Adrenal gland (tissue), 12 donors: ENCODE results near the gene HTR3C. TPM values are rescaled to one million over a fixed set of nuclear protein-coding genes. Genes with fewer than 3 reads are reported as not detected.
"Not testable (repeated sequence)": the region's sequence is repeated elsewhere in the genome, so short reads cannot be mapped to it uniquely, and the experiment has no call there.

Experiments
- DNase-seq, 7 donors: peaks; one replicate each; pipeline ENCODE4 v3.0.0-alpha.2; 2019 to 2020
- H3K27ac ChIP-seq, 5 donors: fragments of 200-600 bp; sonication (generic) in 4 of 5; 1 replicate in 3 of 5; 2 replicates in 2 of 5; pipeline versions ENCODE4 v1.5.1 to v1.8.0; 2016 to 2020; ENCODE audit warnings: mild to moderate bottlenecking in 1 of 5
- H3K27me3 ChIP-seq: fragments of 200-600 bp; 2 replicates; pipeline ENCODE4 v1.8.0; 2021
- H3K36me3 ChIP-seq, 2 donors: fragments of 200-600 bp; replicated peaks in 1 of 2; 1 replicate in 1 of 2; 2 replicates in 1 of 2; pipeline versions ENCODE4 v1.5.1 to v1.8.0; 2018 to 2022
- H3K4me1 ChIP-seq, 2 donors: fragments of 200-600 bp; replicated peaks in 1 of 2; 1 replicate in 1 of 2; 2 replicates in 1 of 2; pipeline versions ENCODE4 v1.5.1 to v1.8.0; 2018 to 2021
- H3K4me3 ChIP-seq, 4 donors: fragments of 200-600 bp; sonication (generic) in 3 of 4; one replicate each; pipeline ENCODE4 v1.5.1; 2016 to 2018
- H3K9me3 ChIP-seq, 3 donors: fragments of 200-600 bp; sonication (generic) in 1 of 3; replicated peaks in 1 of 3; 1 replicate in 2 of 3; 2 replicates in 1 of 3; pipeline versions ENCODE4 v1.5.1 to v1.8.0; 2016 to 2021
- POLR2A ChIP-seq, 2 donors: fragments of 450-650 bp; IDR thresholded peaks; one replicate each; pipeline ENCODE4 v1.6.1; 2017; ENCODE audit warnings: antibody characterized with exemption in 2 of 2, mild to moderate bottlenecking in 2 of 2, moderate library complexity in 1 of 2
- WGBS, 4 donors: extraction: QIAGEN DNeasy Blood & Tissue Kit in 2 of 4; methylation state at CpG; one replicate each; pipeline versions ENCODE4 v1.1.5 to v1.1.7; 2013 to 2017; 5-methylcytosine and 5-hydroxymethylcytosine counted together
- intact Hi-C, 2 donors: fragments of 100-400 bp; cut with DNase I; formaldehyde crosslinking; loops; one replicate each; pipeline versions ENCODE4 v1.14.1 to v1.15.0; 2022 to 2023
- polyA plus RNA-seq, 3 donors: library from polyadenylated mRNA; stranded (reverse); fragments of 200-250 nt in 2 of 3; fragments of 350-450 nt in 1 of 3; fragmentation: Illumina TruSeq in 1 of 3; extraction: RNeasy Lipid Tissue Mini Kit (QIAGEN cat#74804) in 1 of 3; gene quantifications; one replicate each; pipeline ENCODE4 v1.2.3, GENCODE V29; 2013 to 2014
- total RNA-seq, 9 donors: library from RNA; depleted of rRNA in 4 of 9; stranded (reverse); fragments of >200 nt in 4 of 9; fragments of 120-200 nt in 1 of 9; fragmentation: NEBNext Ultra II Directional in 1 of 9; extraction: Animal tissue kit (Norgen Biotek cat#: 25700) in 1 of 9; gene quantifications; one replicate each; pipeline versions ENCODE4 v1.1.0 to v1.2.4, GENCODE V29; 2013 to 2023
- TF ChIP-seq, protein P1 (sequence below), 6 experiments: fragments of 450-650 bp in 4 of 6; fragments of 200-600 bp in 2 of 6; sonication (generic) in 1 of 6; IDR thresholded peaks; 1 replicate in 5 of 6; 2 replicates in 1 of 6; pipeline versions ENCODE4 v1.5.1 to v1.8.0; 2016 to 2021; ENCODE audit warnings: antibody characterized with exemption in 6 of 6, mild to moderate bottlenecking in 2 of 6, moderate library complexity in 1 of 6
- donor health status: healthy with polysubstance abuse.
- donor health status: Bipolar disorder and iron deficiency.
- donor health status: DM: yes; HTN: yes; CAD: no.
- donor health status: DM: no; HTN: no; CAD: no.
- donor health status: DM: no; HTN: no; CAD: no.
- donor health status: DM: yes; HTN: yes; CAD: no.

Gene HTR3C
- total and polyA plus RNA-seq, 12 donors = 0.03 TPM; not detected in 11

DNA sequence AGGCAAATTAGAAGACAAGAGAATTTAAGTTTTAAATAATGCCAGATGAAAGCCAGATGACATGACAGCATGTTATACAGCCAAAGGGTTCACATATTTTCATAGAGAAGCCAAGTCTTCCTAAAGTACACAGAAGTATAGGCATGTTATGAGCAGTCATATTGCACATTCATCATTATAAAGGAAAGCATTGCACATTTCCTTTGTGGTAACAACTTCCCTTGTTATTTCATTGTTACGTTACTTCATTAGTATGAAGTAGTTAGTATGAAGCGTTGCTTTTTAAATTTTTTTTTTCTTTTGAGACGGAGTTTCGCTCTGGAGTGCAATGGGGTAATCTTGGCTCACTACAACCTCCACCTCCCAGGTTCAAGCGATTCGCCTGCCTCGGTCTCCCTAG lies 30.5 kb upstream of the HTR3C start:
- Histone ChIP-seq H3K27ac (no peak overlapping the region), H3K36me3 (no peaks in the 10 kb centered on the region), H3K4me3 (no peak overlapping the region), H3K9me3 (no peaks in the 10 kb centered on the region), H3K4me1 (no peaks in the 10 kb centered on the region), H3K27me3 (no peaks in the 10 kb centered on the region)
- DNase-seq = no peak
- 56 to 72% (median 63%) methylated on average over 7 of the region's 7 CpGs for WGBS, 4 donors
- TF ChIP-seq POLR2A (IDR thresholded peaks at IDR 0.05) = no peak
- TF ChIP-seq, protein P1, sequence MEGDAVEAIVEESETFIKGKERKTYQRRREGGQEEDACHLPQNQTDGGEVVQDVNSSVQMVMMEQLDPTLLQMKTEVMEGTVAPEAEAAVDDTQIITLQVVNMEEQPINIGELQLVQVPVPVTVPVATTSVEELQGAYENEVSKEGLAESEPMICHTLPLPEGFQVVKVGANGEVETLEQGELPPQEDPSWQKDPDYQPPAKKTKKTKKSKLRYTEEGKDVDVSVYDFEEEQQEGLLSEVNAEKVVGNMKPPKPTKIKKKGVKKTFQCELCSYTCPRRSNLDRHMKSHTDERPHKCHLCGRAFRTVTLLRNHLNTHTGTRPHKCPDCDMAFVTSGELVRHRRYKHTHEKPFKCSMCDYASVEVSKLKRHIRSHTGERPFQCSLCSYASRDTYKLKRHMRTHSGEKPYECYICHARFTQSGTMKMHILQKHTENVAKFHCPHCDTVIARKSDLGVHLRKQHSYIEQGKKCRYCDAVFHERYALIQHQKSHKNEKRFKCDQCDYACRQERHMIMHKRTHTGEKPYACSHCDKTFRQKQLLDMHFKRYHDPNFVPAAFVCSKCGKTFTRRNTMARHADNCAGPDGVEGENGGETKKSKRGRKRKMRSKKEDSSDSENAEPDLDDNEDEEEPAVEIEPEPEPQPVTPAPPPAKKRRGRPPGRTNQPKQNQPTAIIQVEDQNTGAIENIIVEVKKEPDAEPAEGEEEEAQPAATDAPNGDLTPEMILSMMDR (IDR thresholded peaks at IDR 0.05) = no peak
- intact Hi-C loops = no loop called here

DNA sequence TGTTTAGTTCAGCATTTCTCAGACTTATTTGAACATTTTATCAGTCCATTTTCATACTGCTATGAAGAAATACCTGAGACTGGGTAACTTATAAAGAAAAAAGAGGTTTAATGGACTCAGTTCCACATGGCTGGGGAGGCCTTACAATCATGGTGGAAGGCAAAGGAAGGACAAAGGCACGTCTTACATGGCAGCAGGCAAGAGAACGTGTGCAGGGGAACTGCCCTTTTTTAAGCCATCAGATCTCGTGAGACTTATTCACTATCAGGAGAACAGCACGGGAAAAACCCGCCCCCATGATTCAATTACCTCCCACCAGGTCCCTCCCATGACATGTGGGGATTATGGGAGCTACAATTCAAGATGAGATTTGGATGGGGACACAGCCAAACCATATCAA lies 27.6 kb upstream of the HTR3C start:
- H3K9me3 ChIP-seq, intact Hi-C loops, DNase-seq, H3K27ac ChIP-seq, H3K4me1 ChIP-seq, H3K27me3 ChIP-seq, H3K36me3 ChIP-seq, H3K4me3 ChIP-seq: not testable (repeated sequence)
- WGBS, 4 donors = 68 to 81% (median 73%) methylated on average over 5 of the region's 5 CpGs

- DNase-seq, H3K27ac ChIP-seq, H3K4me3 ChIP-seq, H3K9me3 ChIP-seq, H3K4me1 ChIP-seq, H3K36me3 ChIP-seq, H3K27me3 ChIP-seq, intact Hi-C loops: not testable (repeated sequence)
- WGBS, 4 donors = 85 to 95% (median 88%) methylated on average over 1 of the region's 1 CpG
These were observed 24.5 kb upstream of the HTR3C start for GRCh38 chr3:184028275-184028890.

DNA sequence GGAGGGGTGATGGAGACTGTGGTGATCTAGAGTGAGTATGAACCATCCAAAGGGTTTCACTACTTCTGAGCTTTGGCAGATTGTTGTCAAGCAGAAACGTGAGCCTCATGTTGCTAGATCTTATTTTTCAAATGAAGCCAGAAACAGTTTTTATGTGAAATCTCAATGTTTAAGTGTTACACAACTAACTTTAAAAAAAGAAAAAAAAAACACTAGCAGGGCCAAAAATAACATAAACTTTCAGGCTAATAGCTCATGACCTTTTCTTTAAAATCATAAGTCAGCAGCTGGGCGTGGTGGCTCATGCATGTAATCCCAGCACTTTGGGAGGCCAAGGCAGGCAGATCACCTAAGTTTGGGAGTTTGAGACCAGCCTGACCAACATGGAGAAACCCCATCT lies 23.4 kb upstream of the HTR3C start:
- no peaks in the 10 kb centered on the region for H3K27me3 ChIP-seq
- intact Hi-C loops = no loop called here
- 57 to 76% (median 69%) methylated on average over 2 of the region's 2 CpGs for WGBS, 4 donors
- no peaks in the 10 kb centered on the region for H3K9me3 ChIP-seq
- H3K36me3 ChIP-seq = no peaks in the 10 kb centered on the region
- no peak overlapping the region for H3K27ac ChIP-seq
- no peak for TF ChIP-seq POLR2A (IDR thresholded peaks at IDR 0.05)
- TF ChIP-seq, protein P1 (IDR thresholded peaks at IDR 0.05) = no peak
- DNase-seq = no peak
- no peaks in the 10 kb centered on the region for H3K4me1 ChIP-seq
- H3K4me3 ChIP-seq = no peak overlapping the region

GRCh38 chr3:184030536-184030935 lies 22.3 kb upstream of the HTR3C start:
- no peaks in the 10 kb centered on the region for H3K4me1 ChIP-seq
- no peaks in the 10 kb centered on the region for H3K36me3 ChIP-seq
- intact Hi-C loops = no loop called here
- H3K4me3 ChIP-seq = no peak overlapping the region
- 69 to 92% (median 78%) methylated on average over 3 of the region's 3 CpGs for WGBS, 4 donors
- DNase-seq = no peak
- H3K9me3 ChIP-seq = no peaks in the 10 kb centered on the region
- H3K27me3 ChIP-seq = no peaks in the 10 kb centered on the region
- H3K27ac ChIP-seq = no peak overlapping the region
- TF ChIP-seq, protein P1 (IDR thresholded peaks at IDR 0.05) = no peak
- no peak for TF ChIP-seq POLR2A (IDR thresholded peaks at IDR 0.05)
